Superior temporal gyrus (tissue), 1 donor: ENCODE data around the gene ADAM8.
"Not testable (repeated sequence)": the region's sequence is repeated elsewhere in the genome, so short reads cannot be mapped to it uniquely, and the experiment has no call there.

Experiments
- DNase-seq: peaks from one replicate; pipeline ENCODE4 v3.0.0-alpha.2; 2016; ENCODE audit errors: extremely low spot score

Gene ADAM8

GRCh38 chr10:133276435-133277201 lies at the start of gene ADAM8:
TSS of gene ADAM8 (minus strand) at chr10:133276868. CDS start at chr10:133276817, 51 bp downstream.
- no peak for DNase-seq

GRCh38 chr10:133326223-133326551 lies 49.5 kb upstream of the ADAM8 start:
- DNase-seq, result no peak

- no peak for DNase-seq
Measured at GRCh38 chr10:133325440-133326222, 49.0 kb upstream of the ADAM8 start.

GRCh38 chr10:133324857-133325260 lies 48.2 kb upstream of the ADAM8 start:
- no peak for DNase-seq

- DNase-seq, result no peak
Measured at GRCh38 chr10:133324198-133324792, 47.6 kb upstream of the ADAM8 start.

- DNase-seq, result not testable (repeated sequence)
Measured at GRCh38 chr10:133322064-133322709, 45.5 kb upstream of the ADAM8 start.

GRCh38 chr10:133320852-133321422 lies 44.3 kb upstream of the ADAM8 start:
- DNase-seq, result not testable (repeated sequence)

GRCh38 chr10:133318494-133319127 lies 41.9 kb upstream of the ADAM8 start:
- no peak for DNase-seq

GRCh38 chr10:133316732-133317131 lies 40.1 kb upstream of the ADAM8 start:
- DNase-seq, result no peak

GRCh38 chr10:133316266-133316665 lies 39.6 kb upstream of the ADAM8 start:
- DNase-seq, result no peak

- no peak for DNase-seq
Measured at GRCh38 chr10:133315847-133316246, 39.2 kb upstream of the ADAM8 start.

GRCh38 chr10:133314911-133315310 lies 38.2 kb upstream of the ADAM8 start:
- no peak for DNase-seq

GRCh38 chr10:133313192-133313591 lies 36.5 kb upstream of the ADAM8 start:
- DNase-seq, result no peak

GRCh38 chr10:133312769-133313145 lies 36.1 kb upstream of the ADAM8 start:
- no peak for DNase-seq

- DNase-seq, result no peak
Measured at GRCh38 chr10:133312016-133312768, 35.5 kb upstream of the ADAM8 start.

GRCh38 chr10:133311570-133311969 lies 34.9 kb upstream of the ADAM8 start:
- DNase-seq, result no peak

GRCh38 chr10:133310789-133311188 lies 34.1 kb upstream of the ADAM8 start:
- no peak for DNase-seq

- DNase-seq, result no peak
Measured at GRCh38 chr10:133310399-133310755, 33.7 kb upstream of the ADAM8 start.

- no peak for DNase-seq
Measured at GRCh38 chr10:133309720-133310398, 33.2 kb upstream of the ADAM8 start.

- peak; percentile 72 for DNase-seq
Measured at GRCh38 chr10:133309100-133309719, 32.5 kb upstream of the ADAM8 start.
